GM12878 (cell line): Measurements from ENCODE around the gene THYN1. TPM values are rescaled to one million over a fixed set of nuclear protein-coding genes. Genes with fewer than 3 reads are reported as not detected.

Source experiments
- ATAC-seq: fragments of 200-7000 bp; cut with Tn5 transposase; 3 replicates; pipeline ENCODE4 v1.9.1; 2020; ENCODE audit warnings: mild to moderate bottlenecking, moderate library complexity
- BruUV-seq: library from RNA; stranded (reverse); fragments of 400-500 nt; replicated peaks from 2 replicates; lab custom pipeline; 2021; lab: Mats Ljungman, UMichigan
- CTCF ChIA-PET: fragments of 300-600 bp; sonication (Branson Sonifier 250); formaldehyde crosslinking; extraction: SDS; loops from one replicate; lab custom pipeline; 2021; ENCODE audit warnings: inconsistent platforms; lab: Yijun Ruan, JAX
- POLR2A ChIA-PET: fragments of 350-600 bp; formaldehyde crosslinking; extraction: SDS; loops from one replicate; lab custom pipeline; 2021; ENCODE audit warnings: inconsistent platforms; lab: Charles Lee
- RAD21 ChIA-PET: fragments of 300-600 bp; sonication (Branson Sonifier 250); formaldehyde crosslinking; loops from one replicate; lab custom pipeline; 2023; ENCODE audit warnings: antibody characterized with exemption; ENCODE audit not compliant: unreplicated experiment; lab: Charles Lee
- SMC1A ChIA-PET: fragments of 300-600 bp; sonication (Branson Sonifier 250); formaldehyde crosslinking; loops from one replicate; lab custom pipeline; 2023; ENCODE audit not compliant: unreplicated experiment, uncharacterized antibody; lab: Charles Lee
- DNase-seq: peaks from one replicate; pipeline ENCODE4 v3.0.0-alpha.2; 2011; ENCODE audit warnings: low read depth, low spot score
- FAIRE-seq: peaks from 3 replicates; lab custom pipeline; 2011; peaks lifted over from hg19 to GRCh38; lab: Jason Lieb, UNC
- H2AFZ ChIP-seq: 2 replicates; pipeline ENCODE4 v1.6.0; 2011; ENCODE audit warnings: low read depth, low read length, control low read depth; ENCODE audit not compliant: control insufficient read depth
- H3K27ac ChIP-seq: 2 replicates; pipeline ENCODE4 v1.5.1; 2011; ENCODE audit warnings: control low read depth; ENCODE audit not compliant: control insufficient read depth, insufficient read depth
- H3K27me3 ChIP-seq, 2 experiments: replicated peaks in 1 of 2; 2 replicates each; pipeline versions ENCODE4 v1.6.0 to v1.6.1; 2011; ENCODE audit warnings: low read length in 1 of 2; ENCODE audit not compliant: control insufficient read depth in 2 of 2, insufficient read depth in 2 of 2
- H3K36me3 ChIP-seq, 2 experiments: 2 replicates each; pipeline ENCODE4 v1.5.1; 2011; ENCODE audit warnings: low read length in 1 of 2; ENCODE audit not compliant: control insufficient read depth in 2 of 2, insufficient read depth in 2 of 2
- H3K4me1 ChIP-seq: 2 replicates; pipeline ENCODE4 v1.6.1; 2011; ENCODE audit warnings: mild to moderate bottlenecking, low read length, moderate library complexity, mixed read lengths; ENCODE audit not compliant: control insufficient read depth, insufficient read depth
- H3K4me2 ChIP-seq: 2 replicates; pipeline ENCODE4 v1.6.0; 2011; ENCODE audit warnings: control low read depth; ENCODE audit not compliant: control insufficient read depth, insufficient read depth
- H3K4me3 ChIP-seq: fragments of 200-600 bp; sonication (generic); 2 replicates; pipeline ENCODE4 v1.5.1; 2016
- H3K79me2 ChIP-seq: 2 replicates; pipeline ENCODE4 v1.6.0; 2011; ENCODE audit warnings: low read length; ENCODE audit not compliant: control insufficient read depth, insufficient read depth
- H3K9ac ChIP-seq: 2 replicates; pipeline ENCODE4 v1.8.0; 2011; ENCODE audit warnings: low read length, control low read depth, mixed read lengths; ENCODE audit not compliant: control insufficient read depth, insufficient read depth
- H3K9me3 ChIP-seq: replicated peaks from 3 replicates; pipeline ENCODE4 v1.5.1; 2011; ENCODE audit warnings: mild to moderate bottlenecking, low read length; ENCODE audit not compliant: control insufficient read depth, insufficient read depth
- H4K20me1 ChIP-seq: 2 replicates; pipeline ENCODE4 v1.6.0; 2011; ENCODE audit not compliant: control insufficient read depth, insufficient read depth
- ASH2L ChIP-seq: fragments of 300-600, 200-600 bp; sonication (generic); IDR thresholded peaks from 2 replicates; pipeline ENCODE4 v1.6.1; 2017; ENCODE audit warnings: low read depth, mild to moderate bottlenecking, borderline replicate concordance
- BCL3 ChIP-seq: IDR thresholded peaks from 2 replicates; pipeline ENCODE4 v1.6.1; 2011; ENCODE audit warnings: borderline replicate concordance, low read depth, mild to moderate bottlenecking, moderate library complexity, low read length; ENCODE audit not compliant: insufficient read depth, poor library complexity, severe bottlenecking
- ELK1 ChIP-seq: IDR thresholded peaks from 2 replicates; pipeline ENCODE4 v1.6.1; 2012; ENCODE audit warnings: low read depth, low read length, improper control_type of control experiment
- FOXM1 ChIP-seq: IDR thresholded peaks from 2 replicates; pipeline ENCODE4 v1.6.1; 2012; ENCODE audit warnings: low read depth, mild to moderate bottlenecking, inconsistent platforms, low read length, moderate library complexity
- HCFC1 ChIP-seq: fragments of 150-350 bp; IDR thresholded peaks from 2 replicates; pipeline ENCODE4 v1.6.1; 2014; ENCODE audit warnings: low read length
- HDAC6 ChIP-seq: fragments of 200-600 bp; sonication (generic); IDR thresholded peaks from one replicate; pipeline ENCODE4 v1.8.0; 2017; ENCODE audit warnings: antibody characterized with exemption; ENCODE audit not compliant: unreplicated experiment
- JUNB ChIP-seq: IDR thresholded peaks from 2 replicates; pipeline ENCODE4 v1.6.1; 2016; ENCODE audit warnings: antibody characterized with exemption, mild to moderate bottlenecking
- KLF5 ChIP-seq: fragments of 450-650 bp; IDR thresholded peaks from 2 replicates; pipeline ENCODE4 v1.6.1; 2014; ENCODE audit warnings: mild to moderate bottlenecking; ENCODE audit not compliant: partially characterized antibody
- LARP7 ChIP-seq: fragments of 450-650 bp; IDR thresholded peaks from 2 replicates; pipeline ENCODE4 v1.6.1; 2017; ENCODE audit warnings: mild to moderate bottlenecking
- MTA2 ChIP-seq: fragments of 450-650 bp; IDR thresholded peaks from 2 replicates; pipeline ENCODE4 v1.6.1; 2016; ENCODE audit warnings: low read depth, mild to moderate bottlenecking, moderate library complexity
- NR2C2 ChIP-seq: IDR thresholded peaks from 2 replicates; pipeline ENCODE4 v1.6.1; 2011; ENCODE audit warnings: borderline replicate concordance, low read depth; ENCODE audit not compliant: control insufficient read depth, insufficient read length
- TCF3 ChIP-seq: IDR thresholded peaks from 2 replicates; pipeline ENCODE4 v1.6.1; 2012; ENCODE audit warnings: low read depth, mild to moderate bottlenecking, low read length, borderline replicate concordance; ENCODE audit not compliant: insufficient read depth
- ZNF384 ChIP-seq: IDR thresholded peaks from 2 replicates; pipeline ENCODE4 v1.6.1; 2012; ENCODE audit warnings: low read depth, mild to moderate bottlenecking, low read length, improper control_type of control experiment, borderline replicate concordance
- WGBS: methylation state at CpG from one replicate; pipeline ENCODE4 v1.1.6; 2016; ENCODE audit warnings: low lambda C conversion rate; ENCODE audit not compliant: insufficient replicate concordance, insufficient coverage; ENCODE audit errors: missing lambda C conversion rate; 5-methylcytosine and 5-hydroxymethylcytosine counted together
- in situ Hi-C: fragments of 300-500 bp; cut with MboI; formaldehyde crosslinking; loops from 9 replicates; pipeline ENCODE4 v1.14.3; 2018; ENCODE audit warnings: mixed read lengths
- intact Hi-C: fragments of 100-400 bp; cut with micrococcal nuclease; formaldehyde crosslinking; loops from one replicate; pipeline ENCODE4 v1.14.2; 2022; ENCODE audit not compliant: unreplicated experiment
- polyA plus RNA-seq, 11 experiments: library from polyadenylated mRNA; depleted of rRNA in 4 of 11; unstranded in 6 of 11; stranded (reverse) in 5 of 11; fragments of >200 nt; fragmentation: Nextera tagmentation in 4 of 11; fragmentation: Illumina TruSeq in 1 of 11; extraction: Ambion mirVana in 4 of 11; extraction: Trizol in 1 of 11; gene quantifications; 1 replicate in 1 of 11; 2 replicates in 10 of 11; pipeline versions ENCODE4 v1.2.1 to v1.2.3, GENCODE V29; 2011 to 2016; ENCODE audit warnings: inconsistent platforms in 2 of 11, missing spikeins in 2 of 11, low read depth in 1 of 11
- total RNA-seq, 4 experiments: library from RNA; depleted of rRNA in 3 of 4; stranded (reverse); fragments of >200 nt in 3 of 4; fragmentation: Illumina TruSeq in 1 of 4; extraction: Trizol in 1 of 4; gene quantifications; 2 replicates each; pipeline versions ENCODE4 v1.2.1 to v1.2.3, GENCODE V29; 2013 to 2021

THYN1 gene
- total and polyA plus RNA-seq, 10 of the 15 experiments (the other 5 are each of a cell fraction or from before 2014, with no cell fraction given), result 45.7 to 221 (median 96.3) TPM

- Histone ChIP-seq H3K27ac (no peak overlapping the region), H3K4me3 (no peak overlapping the region), H3K9ac (no peak overlapping the region), H3K4me1 (no peaks in the 10 kb centered on the region), H3K79me2 (no peaks in the 10 kb centered on the region), H4K20me1 (no peaks in the 10 kb centered on the region), H3K36me3 (no peaks in the 10 kb centered on the region), H2AFZ (no peak overlapping the region), H3K9me3 (no peaks in the 10 kb centered on the region), H3K4me2 (no peak overlapping the region), H3K27me3 (peaks cover 0 to 2% of the 10 kb centered on the region in 2 experiments; a peak in 1 of 4 replicates)
- FAIRE-seq (no peak), DNase-seq (no peak), ATAC-seq (no peak)
- SMC1A ChIA-PET, result no interaction called here
- POLR2A ChIA-PET, result no interaction called here
- BruUV-seq, result no TSS peak
- RAD21 ChIA-PET, result no interaction called here
- WGBS, result 21% methylated on average over 4 of the region's 4 CpGs
- in situ Hi-C loops, result no loop called here
- TF ChIP-seq JUNB (no peak), ELK1 (no peak), NR2C2 (no peak), ASH2L (no peak), KLF5 (no peak), ZNF384 (no peak), FOXM1 (no peak)
- intact Hi-C loops, result no loop called here
- CTCF ChIA-PET, result no interaction called here
Measured at GRCh38 chr11:134289167-134289566, 36.0 kb upstream of the THYN1 start.

GRCh38 chr11:134288486-134288885 is 35.3 kb upstream of the THYN1 start:
- 70% methylated on average over 13 of the region's 13 CpGs for WGBS
- CTCF ChIA-PET, result no interaction called here
- RAD21 ChIA-PET, result no interaction called here
- H3K79me2 ChIP-seq, result no peaks in the 10 kb centered on the region
- no peak overlapping the region for H3K4me3 ChIP-seq
- FAIRE-seq (no peak), ATAC-seq (no peak), DNase-seq (no peak)
- peaks cover 0 to under 1% of the 10 kb centered on the region in 2 experiments; a peak in 1 of 4 replicates for H3K27me3 ChIP-seq
- H3K9me3 ChIP-seq, result no peaks in the 10 kb centered on the region
- H3K4me2 ChIP-seq, result no peak overlapping the region
- no peaks in the 10 kb centered on the region for H4K20me1 ChIP-seq
- no TSS peak for BruUV-seq
- POLR2A ChIA-PET, result no interaction called here
- no peak overlapping the region for H3K9ac ChIP-seq
- no peak overlapping the region for H2AFZ ChIP-seq
- SMC1A ChIA-PET, result no interaction called here
- H3K4me1 ChIP-seq, result no peaks in the 10 kb centered on the region
- intact Hi-C loops (no loop called here), in situ Hi-C loops (no loop called here)
- H3K27ac ChIP-seq, result no peak overlapping the region
- H3K36me3 ChIP-seq, result no peaks in the 10 kb centered on the region
- TF ChIP-seq TCF3 (no peak), HCFC1 (no peak), MTA2 (no peak), HDAC6 (no peak), LARP7 (no peak), BCL3 (no peak), ELK1 (no peak)
